Panc1 (cell line): Measurements from ENCODE around the gene SFMBT1. TPM values are rescaled to one million over a fixed set of nuclear protein-coding genes. Genes with fewer than 3 reads are reported as not detected.
A peak's percentile ranks its signal among the peaks of the same experiment; 100 is the strongest.

ENCODE experiments used
- ATAC-seq: fragments of 200-7000 bp; cut with Tn5 transposase; 2 replicates; pipeline ENCODE4 v1.9.1; 2020; ENCODE audit warnings: mild to moderate bottlenecking, moderate library complexity
- BruUV-seq: library from RNA; stranded (reverse); fragments of 400-500 nt; replicated peaks from 2 replicates; lab custom pipeline; 2021; lab: Mats Ljungman, UMichigan
- CTCF ChIA-PET: fragments of 300-600 bp; sonication (Branson Sonifier 250); formaldehyde crosslinking; loops from one replicate; lab custom pipeline; 2022; ENCODE audit warnings: antibody characterized with exemption; lab: Charles Lee
- POLR2A ChIA-PET: fragments of 300-600 bp; sonication (Branson Sonifier 250); formaldehyde crosslinking; loops from one replicate; lab custom pipeline; 2022; ENCODE audit warnings: antibody characterized with exemption; lab: Charles Lee
- DNase-seq: peaks from one replicate; pipeline ENCODE4 v3.0.0-alpha.2; 2010; ENCODE audit warnings: low read depth, low spot score
- H3K27ac ChIP-seq: 2 replicates; pipeline ENCODE4 v1.5.1; 2011; ENCODE audit warnings: mild to moderate bottlenecking, low read length, inconsistent platforms
- H3K27me3 ChIP-seq: fragments of 200-500 bp; sonication (Bioruptor generic); 2 replicates; pipeline ENCODE4 v1.6.0; 2014; ENCODE audit warnings: low read length, inconsistent platforms; ENCODE audit not compliant: control insufficient read depth, insufficient read depth
- H3K36me3 ChIP-seq: fragments of 200-500 bp; sonication (Bioruptor generic); 2 replicates; pipeline ENCODE4 v1.5.1; 2014; ENCODE audit warnings: inconsistent platforms, mild to moderate bottlenecking, low read length, moderate library complexity; ENCODE audit not compliant: control insufficient read depth, insufficient read depth
- H3K4me1 ChIP-seq: 2 replicates; pipeline ENCODE4 v1.5.1; 2011; ENCODE audit warnings: inconsistent platforms, mild to moderate bottlenecking, low read length, moderate library complexity; ENCODE audit not compliant: control insufficient read depth, insufficient read depth
- H3K4me3 ChIP-seq, 2 experiments: 2 replicates each; pipeline ENCODE4 v1.5.1; 2011 to 2012; ENCODE audit warnings: low read depth in 2 of 2, low read length in 2 of 2, mild to moderate bottlenecking in 2 of 2, inconsistent platforms in 1 of 2, moderate library complexity in 1 of 2
- H3K9me3 ChIP-seq: fragments of 200-500 bp; sonication (Bioruptor generic); 2 replicates; pipeline ENCODE4 v1.5.1; 2014; ENCODE audit warnings: low read depth, mild to moderate bottlenecking, inconsistent platforms, low read length, moderate library complexity; ENCODE audit not compliant: control insufficient read depth, insufficient read depth
- POLR2AphosphoS5 ChIP-seq: IDR thresholded peaks from 2 replicates; pipeline ENCODE4 v1.6.1; 2012; ENCODE audit warnings: mild to moderate bottlenecking, low read depth, low read length, moderate library complexity
- REST ChIP-seq, 2 experiments: IDR thresholded peaks; 2 replicates each; pipeline ENCODE4 v1.6.1; 2011 to 2012; ENCODE audit warnings: low read depth in 2 of 2, control low read depth in 1 of 2, low read length in 1 of 2, mild to moderate bottlenecking in 1 of 2, moderate library complexity in 1 of 2; ENCODE audit not compliant: insufficient read depth in 1 of 2
- SIN3A ChIP-seq: IDR thresholded peaks from 2 replicates; pipeline ENCODE4 v1.6.1; 2012; ENCODE audit warnings: low read depth, mild to moderate bottlenecking, low read length, moderate library complexity, borderline replicate concordance; ENCODE audit not compliant: insufficient read depth
- TCF7L2 ChIP-seq: IDR thresholded peaks from 2 replicates; pipeline ENCODE4 v1.6.1; 2011; ENCODE audit warnings: mild to moderate bottlenecking, low read depth, low read length, inconsistent platforms
- in situ Hi-C: cut with HindIII; loops from 2 replicates; pipeline ENCODE4 v1.10.0; 2016; ENCODE audit warnings: low sequenced_read_pairs, low pct_unique_long_range_greater_than_20kb
- intact Hi-C: fragments of 100-400 bp; cut with micrococcal nuclease; formaldehyde crosslinking; loops from one replicate; pipeline ENCODE4 v1.10.0; 2022; ENCODE audit not compliant: unreplicated experiment
- total RNA-seq: library from RNA; stranded (reverse); gene quantifications from one replicate; pipeline ENCODE4 v1.2.1, GENCODE V29; 2021; ENCODE audit not compliant: unreplicated experiment
- TF ChIP-seq, protein P1 (sequence below): fragments of 450-650 bp; IDR thresholded peaks from 2 replicates; pipeline ENCODE4 v1.5.1; 2017; ENCODE audit warnings: mild to moderate bottlenecking

SFMBT1 gene
- total RNA-seq, 1 experiment from 2014 or later = 24.4 TPM

DNA sequence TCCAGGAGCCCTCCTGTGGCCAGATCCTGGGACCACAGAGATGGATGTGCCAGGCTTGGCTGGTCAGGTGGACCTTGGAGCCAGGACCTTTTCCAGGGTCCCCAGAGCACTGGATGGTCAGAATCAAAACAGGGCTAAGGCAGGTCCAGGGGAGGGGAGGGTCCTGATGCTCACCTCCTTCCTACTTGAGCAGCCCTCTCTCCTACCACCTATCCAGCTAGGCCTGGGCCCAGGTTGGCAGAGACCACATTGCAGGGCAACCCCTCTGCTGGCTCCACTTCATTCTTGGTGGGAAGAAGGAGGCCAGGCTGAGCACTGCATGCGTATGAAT is 28.5 kb upstream of the SFMBT1 start:
- Histone ChIP-seq H3K36me3 (no peaks in the 10 kb centered on the region), H3K27me3 (no peaks in the 10 kb centered on the region), H3K9me3 (no peaks in the 10 kb centered on the region), H3K4me3 (no peak overlapping the region), H3K27ac (no peak overlapping the region), H3K4me1 (peaks cover 3% of the 10 kb centered on the region)
- DNase-seq (no peak), ATAC-seq (no peak)
- TF ChIP-seq SIN3A (no peak), REST (IDR thresholded peaks at IDR 0.05; ENCODE audit: insufficient read depth in 1 of 2, low read depth in 2 of 2, low read length in 1 of 2) (no peak), POLR2AphosphoS5 (no peak), TCF7L2 (no peak)
- TF ChIP-seq, protein P1, sequence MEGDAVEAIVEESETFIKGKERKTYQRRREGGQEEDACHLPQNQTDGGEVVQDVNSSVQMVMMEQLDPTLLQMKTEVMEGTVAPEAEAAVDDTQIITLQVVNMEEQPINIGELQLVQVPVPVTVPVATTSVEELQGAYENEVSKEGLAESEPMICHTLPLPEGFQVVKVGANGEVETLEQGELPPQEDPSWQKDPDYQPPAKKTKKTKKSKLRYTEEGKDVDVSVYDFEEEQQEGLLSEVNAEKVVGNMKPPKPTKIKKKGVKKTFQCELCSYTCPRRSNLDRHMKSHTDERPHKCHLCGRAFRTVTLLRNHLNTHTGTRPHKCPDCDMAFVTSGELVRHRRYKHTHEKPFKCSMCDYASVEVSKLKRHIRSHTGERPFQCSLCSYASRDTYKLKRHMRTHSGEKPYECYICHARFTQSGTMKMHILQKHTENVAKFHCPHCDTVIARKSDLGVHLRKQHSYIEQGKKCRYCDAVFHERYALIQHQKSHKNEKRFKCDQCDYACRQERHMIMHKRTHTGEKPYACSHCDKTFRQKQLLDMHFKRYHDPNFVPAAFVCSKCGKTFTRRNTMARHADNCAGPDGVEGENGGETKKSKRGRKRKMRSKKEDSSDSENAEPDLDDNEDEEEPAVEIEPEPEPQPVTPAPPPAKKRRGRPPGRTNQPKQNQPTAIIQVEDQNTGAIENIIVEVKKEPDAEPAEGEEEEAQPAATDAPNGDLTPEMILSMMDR = no peak
- BruUV-seq = no TSS peak
- POLR2A ChIA-PET = no interaction called here
- in situ Hi-C loops (no loop called here), intact Hi-C loops (no loop called here)
- CTCF ChIA-PET = no interaction called here

GRCh38 chr3:53073553-53074365 is 27.9 kb upstream of the SFMBT1 start:
- intact Hi-C loops = loop anchor here (2.0 kb wide), 1 partner anchor 223 kb away; no protein-coding TSS in a partner anchor
- ATAC-seq = no peak
- H3K4me3 ChIP-seq = peak overlapping the region; percentile 56 to 72

More at GRCh38 chr3:53073553-53074365, 27.9 kb upstream of the SFMBT1 start:
- CTCF ChIA-PET = interaction anchor here (0.6 kb wide), 1 partner anchor 23 kb away, joined by 10 read pairs; no protein-coding TSS in a partner anchor
- peaks cover 3% of the 10 kb centered on the region for H3K4me1 ChIP-seq
- BruUV-seq = no TSS peak
- in situ Hi-C loops = no loop called here
- H3K27me3 ChIP-seq = no peaks in the 10 kb centered on the region
- no peak for DNase-seq
- POLR2A ChIA-PET = no interaction called here
- H3K9me3 ChIP-seq = no peaks in the 10 kb centered on the region
- no peaks in the 10 kb centered on the region for H3K36me3 ChIP-seq
- H3K27ac ChIP-seq = peak overlapping the region; percentile 72; the same call in 1 of the 2 replicates
- TF ChIP-seq, protein P1 = no peak
- no peak for TF ChIP-seq TCF7L2
- TF ChIP-seq POLR2AphosphoS5 = no peak; the same call in 1 of the 2 replicates
